SK-N-SH treated with all-trans-retinoic acid at 6 μM for 48 hours (cell line): ENCODE data around the gene PPP1R18.

ENCODE experiments used
- BACH2 ChIP-seq: fragments of 250-450 bp; sonication (Bioruptor Pico); IDR thresholded peaks from 2 replicates; pipeline ENCODE4 v1.9.0; 2021; ENCODE audit warnings: mild to moderate bottlenecking, borderline replicate concordance
- CREB5 ChIP-seq: fragments of 250-450 bp; sonication (Bioruptor Pico); IDR thresholded peaks from 2 replicates; pipeline ENCODE4 v1.5.1; 2020; ENCODE audit warnings: low read depth, mild to moderate bottlenecking, moderate library complexity
- GLIS3 ChIP-seq: fragments of 250-450 bp; sonication (Bioruptor Pico); IDR thresholded peaks from 2 replicates; pipeline ENCODE4 v1.5.0; 2020; ENCODE audit warnings: mild to moderate bottlenecking, moderate library complexity
- ISL1 ChIP-seq: fragments of 250-450 bp; sonication (Bioruptor Pico); IDR thresholded peaks from 2 replicates; pipeline ENCODE4 v2.1.2; 2022; ENCODE audit warnings: mild to moderate bottlenecking, moderate library complexity
- RARB ChIP-seq: fragments of 250-450 bp; sonication (Bioruptor Pico); IDR thresholded peaks from 2 replicates; pipeline ENCODE4 v1.8.0; 2021; ENCODE audit warnings: mild to moderate bottlenecking, moderate library complexity
- ZC3H10 ChIP-seq: fragments of 250-450 bp; sonication (Bioruptor Pico); IDR thresholded peaks from 2 replicates; pipeline ENCODE4 v1.5.1; 2021; ENCODE audit warnings: mild to moderate bottlenecking, moderate library complexity
- ZFP3 ChIP-seq: fragments of 250-450 bp; sonication (Bioruptor Pico); IDR thresholded peaks from 2 replicates; pipeline ENCODE4 v1.5.0; 2020; ENCODE audit warnings: mild to moderate bottlenecking, moderate library complexity
- ZNF70 ChIP-seq: fragments of 450-650 bp; formaldehyde crosslinking; IDR thresholded peaks from 2 replicates; pipeline ENCODE4 v1.5.0; 2020; ENCODE audit warnings: mild to moderate bottlenecking, moderate library complexity
- TF ChIP-seq, protein P1 (sequence below): fragments of 250-450 bp; sonication (Bioruptor Pico); IDR thresholded peaks from 2 replicates; pipeline ENCODE4 v1.8.0; 2020; ENCODE audit warnings: mild to moderate bottlenecking, moderate library complexity, borderline replicate concordance

- TF ChIP-seq, protein P1, sequence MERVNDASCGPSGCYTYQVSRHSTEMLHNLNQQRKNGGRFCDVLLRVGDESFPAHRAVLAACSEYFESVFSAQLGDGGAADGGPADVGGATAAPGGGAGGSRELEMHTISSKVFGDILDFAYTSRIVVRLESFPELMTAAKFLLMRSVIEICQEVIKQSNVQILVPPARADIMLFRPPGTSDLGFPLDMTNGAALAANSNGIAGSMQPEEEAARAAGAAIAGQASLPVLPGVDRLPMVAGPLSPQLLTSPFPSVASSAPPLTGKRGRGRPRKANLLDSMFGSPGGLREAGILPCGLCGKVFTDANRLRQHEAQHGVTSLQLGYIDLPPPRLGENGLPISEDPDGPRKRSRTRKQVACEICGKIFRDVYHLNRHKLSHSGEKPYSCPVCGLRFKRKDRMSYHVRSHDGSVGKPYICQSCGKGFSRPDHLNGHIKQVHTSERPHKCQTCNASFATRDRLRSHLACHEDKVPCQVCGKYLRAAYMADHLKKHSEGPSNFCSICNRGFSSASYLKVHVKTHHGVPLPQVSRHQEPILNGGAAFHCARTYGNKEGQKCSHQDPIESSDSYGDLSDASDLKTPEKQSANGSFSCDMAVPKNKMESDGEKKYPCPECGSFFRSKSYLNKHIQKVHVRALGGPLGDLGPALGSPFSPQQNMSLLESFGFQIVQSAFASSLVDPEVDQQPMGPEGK (CRISPR knock-in tag) = no peak
- no peak for TF ChIP-seq ZFP3
- no peak for TF ChIP-seq RARB (CRISPR knock-in tag)
- no peak for TF ChIP-seq ISL1
- no peak for TF ChIP-seq ZC3H10 (CRISPR knock-in tag)
- TF ChIP-seq BACH2 (CRISPR knock-in tag) = no peak
- TF ChIP-seq CREB5 (CRISPR knock-in tag) = no peak
- no peak for TF ChIP-seq ZNF70
- TF ChIP-seq GLIS3 (CRISPR knock-in tag) = no peak
These were observed 36.1 kb upstream of the PPP1R18 start for GRCh38 chr6:30722280-30723112.
